WTC11 (cell line): ENCODE measurements around the gene JAKMIP1. TPM values are rescaled to one million over a fixed set of nuclear protein-coding genes. Genes with fewer than 3 reads are reported as not detected.

Source experiments
- ATAC-seq: fragments of 200-7000 bp; cut with Tn5 transposase; 2 replicates; pipeline ENCODE4 v1.10.0; 2021; ENCODE audit warnings: mild to moderate bottlenecking, moderate library complexity
- CTCF ChIA-PET: fragments of 300-600 bp; sonication (Branson Sonifier 250); formaldehyde crosslinking; loops from one replicate; lab custom pipeline; 2021; ENCODE audit warnings: antibody characterized with exemption; lab: Charles Lee
- POLR2A ChIA-PET: fragments of 350-600 bp; sonication (Branson Sonifier 250); formaldehyde crosslinking; loops from one replicate; lab custom pipeline; 2021; ENCODE audit warnings: antibody characterized with exemption; lab: Charles Lee
- DNase-seq: peaks from one replicate; pipeline ENCODE4 v3.0.0; 2021; ENCODE audit warnings: low spot score
- H3K27ac Mint-ChIP-seq: 2 replicates; pipeline ENCODE4 v1.8.0; 2021; ENCODE audit warnings: mixed read lengths
- H3K27me3 Mint-ChIP-seq: 2 replicates; pipeline ENCODE4 v1.8.0; 2021; ENCODE audit warnings: low read depth, mild to moderate bottlenecking, moderate library complexity, mixed read lengths
- H3K36me3 Mint-ChIP-seq: 2 replicates; pipeline ENCODE4 v1.8.0; 2021; ENCODE audit warnings: mixed read lengths
- H3K4me1 Mint-ChIP-seq: 2 replicates; pipeline ENCODE4 v1.8.0; 2022; ENCODE audit warnings: mixed read lengths
- H3K4me3 Mint-ChIP-seq: 2 replicates; pipeline ENCODE4 v1.8.0; 2021; ENCODE audit warnings: mild to moderate bottlenecking, moderate library complexity, mixed read lengths
- H3K9me3 Mint-ChIP-seq: 2 replicates; pipeline ENCODE4 v1.8.0; 2021; ENCODE audit warnings: mixed read lengths
- CBFB ChIP-seq: sonication (generic); formaldehyde crosslinking; IDR thresholded peaks from 2 replicates; pipeline ENCODE4 v1.8.1; 2022; ENCODE audit warnings: mild to moderate bottlenecking, low read depth, missing genetic modification reagents
- ELF4 ChIP-seq: sonication (generic); formaldehyde crosslinking; IDR thresholded peaks from 2 replicates; pipeline ENCODE4 v1.8.1; 2022; ENCODE audit warnings: low read depth, mild to moderate bottlenecking, moderate library complexity, missing genetic modification reagents
- FOXK1 ChIP-seq: sonication (generic); formaldehyde crosslinking; IDR thresholded peaks from 2 replicates; pipeline ENCODE4 v1.8.0; 2022; ENCODE audit warnings: mild to moderate bottlenecking, moderate library complexity, missing genetic modification reagents
- HMGA2 ChIP-seq: fragments of 250-450 bp; sonication (Bioruptor Pico); IDR thresholded peaks from 2 replicates; pipeline ENCODE4 v1.4.0; 2021; ENCODE audit warnings: mild to moderate bottlenecking, moderate library complexity
- JAZF1 ChIP-seq: fragments of 250-450 bp; sonication (Bioruptor Pico); IDR thresholded peaks from 2 replicates; pipeline ENCODE4 v1.9.0; 2021; ENCODE audit warnings: moderate library complexity, mild to moderate bottlenecking, inconsistent platforms
- JUN ChIP-seq: sonication (generic); formaldehyde crosslinking; IDR thresholded peaks from 2 replicates; pipeline ENCODE4 v1.8.0; 2023; ENCODE audit warnings: mild to moderate bottlenecking, missing genetic modification reagents
- MYBL2 ChIP-seq: sonication (generic); formaldehyde crosslinking; IDR thresholded peaks from 2 replicates; pipeline ENCODE4 v1.8.1; 2023; ENCODE audit warnings: mild to moderate bottlenecking, moderate library complexity, missing genetic modification reagents
- NFE2L1 ChIP-seq: sonication (generic); formaldehyde crosslinking; IDR thresholded peaks from 2 replicates; pipeline ENCODE4 v1.8.1; 2023; ENCODE audit warnings: missing genetic modification reagents
- NR1H2 ChIP-seq: sonication (generic); formaldehyde crosslinking; IDR thresholded peaks from 2 replicates; pipeline ENCODE4 v1.9.0; 2021; ENCODE audit warnings: mild to moderate bottlenecking, moderate library complexity, missing genetic modification reagents
- NR2C2 ChIP-seq: sonication (generic); formaldehyde crosslinking; IDR thresholded peaks from 2 replicates; pipeline ENCODE4 v1.8.0; 2022; ENCODE audit warnings: mild to moderate bottlenecking, missing genetic modification reagents
- PREB ChIP-seq: sonication (generic); formaldehyde crosslinking; IDR thresholded peaks from 2 replicates; pipeline ENCODE4 v1.8.1; 2022; ENCODE audit warnings: mild to moderate bottlenecking, missing genetic modification reagents, moderate library complexity, borderline replicate concordance
- SOX15 ChIP-seq: fragments of 250-450 bp; sonication (Bioruptor Pico); IDR thresholded peaks from 2 replicates; pipeline ENCODE4 v1.9.0; 2021; ENCODE audit warnings: mild to moderate bottlenecking
- STAT6 ChIP-seq: sonication (generic); formaldehyde crosslinking; conservative IDR thresholded peaks from 2 replicates; pipeline ENCODE4 v1.8.1; 2023; ENCODE audit warnings: mild to moderate bottlenecking, low read depth, missing genetic modification reagents, moderate library complexity
- USF2 ChIP-seq: sonication (generic); formaldehyde crosslinking; IDR thresholded peaks from 2 replicates; pipeline ENCODE4 v1.8.1; 2023; ENCODE audit warnings: mild to moderate bottlenecking, missing genetic modification reagents, moderate library complexity
- ZNF219 ChIP-seq: sonication (generic); formaldehyde crosslinking; IDR thresholded peaks from 2 replicates; pipeline ENCODE4 v1.8.0; 2023; ENCODE audit warnings: missing genetic modification reagents, mild to moderate bottlenecking, borderline replicate concordance
- ZNF232 ChIP-seq: sonication (generic); formaldehyde crosslinking; IDR thresholded peaks from 2 replicates; pipeline ENCODE4 v1.8.0; 2022; ENCODE audit warnings: mild to moderate bottlenecking, missing genetic modification reagents
- ZNF317 ChIP-seq: sonication (generic); formaldehyde crosslinking; IDR thresholded peaks from 2 replicates; pipeline ENCODE4 v1.8.1; 2023; ENCODE audit warnings: low read depth, mild to moderate bottlenecking, moderate library complexity, missing genetic modification reagents, borderline replicate concordance
- ZNF671 ChIP-seq: fragments of 250-450 bp; sonication (Bioruptor Pico); IDR thresholded peaks from 2 replicates; pipeline ENCODE4 v1.8.0; 2021; ENCODE audit warnings: mild to moderate bottlenecking
- total RNA-seq: library from RNA; stranded (reverse); gene quantifications from 3 replicates; pipeline ENCODE4 v1.2.3, GENCODE V29; 2021
- TF ChIP-seq, protein P1 (sequence below): sonication (generic); formaldehyde crosslinking; IDR thresholded peaks from 2 replicates; pipeline ENCODE4 v1.8.0; 2023; ENCODE audit warnings: mild to moderate bottlenecking, missing genetic modification reagents
- TF ChIP-seq, protein P2 (sequence below): sonication (generic); formaldehyde crosslinking; IDR thresholded peaks from 2 replicates; pipeline ENCODE4 v1.8.1; 2022; ENCODE audit warnings: mild to moderate bottlenecking, moderate library complexity, missing genetic modification reagents
- TF ChIP-seq, protein P3 (sequence below): sonication (generic); formaldehyde crosslinking; IDR thresholded peaks from 2 replicates; pipeline ENCODE4 v1.8.0; 2022; ENCODE audit warnings: mild to moderate bottlenecking, missing genetic modification reagents
- TF ChIP-seq, protein P4 (sequence below): sonication (generic); formaldehyde crosslinking; IDR thresholded peaks from 2 replicates; pipeline ENCODE4 v1.8.0; 2023; ENCODE audit warnings: missing genetic modification reagents, mild to moderate bottlenecking, borderline replicate concordance

JAKMIP1 gene
- total RNA-seq, 1 experiment from 2014 or later: 4.0 TPM

- Mint-ChIP-seq H3K4me3 (no peak overlapping the region), H3K27ac (no peak overlapping the region), H3K36me3 (no peaks in the 10 kb centered on the region), H3K4me1 (peaks cover 13% of the 10 kb centered on the region), H3K27me3 (no peaks in the 10 kb centered on the region; the same call in 1 of the 2 replicates), H3K9me3 (no peaks in the 10 kb centered on the region)
- ChIA-PET CTCF (interaction anchor here (1.2 to 2.3 kb wide), 4 partner anchors 15 to 304 kb away, joined by 3 to 7 read pairs (median 5); no protein-coding TSS in a partner anchor), POLR2A (interaction anchor here (0.6 kb wide), 2 partner anchors 439 to 572 kb away, joined by 3 to 5 read pairs; no protein-coding TSS in a partner anchor)
- DNase-seq: no peak
- ATAC-seq: no peak
- TF ChIP-seq HMGA2 (CRISPR knock-in tag) (no peak), NR1H2 (CRISPR knock-in tag) (no peak), NR2C2 (no peak), STAT6 (no peak), ZNF671 (CRISPR knock-in tag) (no peak), CBFB (CRISPR knock-in tag) (no peak), ZNF317 (CRISPR knock-in tag) (no peak), ELF4 (CRISPR knock-in tag) (no peak), MYBL2 (CRISPR knock-in tag) (no peak), FOXK1 (no peak), PREB (CRISPR knock-in tag) (no peak), ZNF232 (no peak)
Observed at GRCh38 chr4:6027392-6027791, 173.0 kb downstream of the JAKMIP1 start.

DNA sequence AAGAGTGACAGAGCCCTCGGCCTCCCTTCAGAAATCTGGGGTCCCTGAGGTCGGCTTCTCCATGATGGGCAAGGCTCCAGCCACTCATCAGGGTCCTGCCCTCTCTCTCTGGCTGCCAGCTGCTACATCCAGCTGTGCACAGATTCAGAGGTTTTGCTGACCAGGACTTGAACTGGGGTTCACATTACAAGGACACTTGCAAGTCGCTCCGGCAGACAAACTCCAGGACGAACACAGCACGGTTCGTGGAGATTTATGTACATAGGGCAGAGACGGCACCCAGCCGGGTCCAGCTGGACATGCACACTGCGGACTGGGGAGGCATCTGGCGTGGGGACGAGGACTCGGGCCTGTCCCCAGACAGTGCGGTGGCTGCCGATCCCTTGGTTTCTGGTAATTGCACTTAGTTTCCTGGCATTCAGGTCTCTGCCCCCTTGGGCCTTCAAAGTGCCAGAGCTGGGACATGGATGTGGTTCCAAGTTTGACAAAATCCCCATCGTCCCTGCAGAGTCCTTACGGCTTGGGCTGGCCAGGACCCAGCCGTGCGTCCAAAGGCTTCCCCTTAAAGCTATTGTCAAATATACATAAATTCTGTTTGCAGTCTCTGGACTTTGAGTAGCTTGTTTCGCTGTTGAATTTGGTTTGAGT is 175.9 kb downstream of the JAKMIP1 start:
- Mint-ChIP-seq H3K9me3 (no peaks in the 10 kb centered on the region), H3K27me3 (no peaks in the 10 kb centered on the region; the same call in 1 of the 2 replicates), H3K4me1 (peaks cover 16% of the 10 kb centered on the region), H3K27ac (no peak overlapping the region), H3K36me3 (no peaks in the 10 kb centered on the region), H3K4me3 (no peak overlapping the region)
- DNase-seq (no peak), ATAC-seq (no peak)
- ChIA-PET CTCF (interaction anchor here (1.1 to 1.8 kb wide), 2 partner anchors 26 to 63 kb away, joined by 3 to 4 read pairs; no protein-coding TSS in a partner anchor), POLR2A (no interaction called here)
- TF ChIP-seq ZNF219 (CRISPR knock-in tag): no peak
- TF ChIP-seq, protein P1, sequence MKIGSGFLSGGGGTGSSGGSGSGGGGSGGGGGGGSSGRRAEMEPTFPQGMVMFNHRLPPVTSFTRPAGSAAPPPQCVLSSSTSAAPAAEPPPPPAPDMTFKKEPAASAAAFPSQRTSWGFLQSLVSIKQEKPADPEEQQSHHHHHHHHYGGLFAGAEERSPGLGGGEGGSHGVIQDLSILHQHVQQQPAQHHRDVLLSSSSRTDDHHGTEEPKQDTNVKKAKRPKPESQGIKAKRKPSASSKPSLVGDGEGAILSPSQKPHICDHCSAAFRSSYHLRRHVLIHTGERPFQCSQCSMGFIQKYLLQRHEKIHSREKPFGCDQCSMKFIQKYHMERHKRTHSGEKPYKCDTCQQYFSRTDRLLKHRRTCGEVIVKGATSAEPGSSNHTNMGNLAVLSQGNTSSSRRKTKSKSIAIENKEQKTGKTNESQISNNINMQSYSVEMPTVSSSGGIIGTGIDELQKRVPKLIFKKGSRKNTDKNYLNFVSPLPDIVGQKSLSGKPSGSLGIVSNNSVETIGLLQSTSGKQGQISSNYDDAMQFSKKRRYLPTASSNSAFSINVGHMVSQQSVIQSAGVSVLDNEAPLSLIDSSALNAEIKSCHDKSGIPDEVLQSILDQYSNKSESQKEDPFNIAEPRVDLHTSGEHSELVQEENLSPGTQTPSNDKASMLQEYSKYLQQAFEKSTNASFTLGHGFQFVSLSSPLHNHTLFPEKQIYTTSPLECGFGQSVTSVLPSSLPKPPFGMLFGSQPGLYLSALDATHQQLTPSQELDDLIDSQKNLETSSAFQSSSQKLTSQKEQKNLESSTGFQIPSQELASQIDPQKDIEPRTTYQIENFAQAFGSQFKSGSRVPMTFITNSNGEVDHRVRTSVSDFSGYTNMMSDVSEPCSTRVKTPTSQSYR (CRISPR knock-in tag): no peak
- TF ChIP-seq NFE2L1 (CRISPR knock-in tag): no peak
- TF ChIP-seq, protein P2, sequence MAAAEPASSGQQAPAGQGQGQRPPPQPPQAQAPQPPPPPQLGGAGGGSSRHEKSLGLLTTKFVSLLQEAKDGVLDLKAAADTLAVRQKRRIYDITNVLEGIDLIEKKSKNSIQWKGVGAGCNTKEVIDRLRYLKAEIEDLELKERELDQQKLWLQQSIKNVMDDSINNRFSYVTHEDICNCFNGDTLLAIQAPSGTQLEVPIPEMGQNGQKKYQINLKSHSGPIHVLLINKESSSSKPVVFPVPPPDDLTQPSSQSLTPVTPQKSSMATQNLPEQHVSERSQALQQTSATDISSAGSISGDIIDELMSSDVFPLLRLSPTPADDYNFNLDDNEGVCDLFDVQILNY (CRISPR knock-in tag): no peak
- no peak for TF ChIP-seq FOXK1
- TF ChIP-seq, protein P3, sequence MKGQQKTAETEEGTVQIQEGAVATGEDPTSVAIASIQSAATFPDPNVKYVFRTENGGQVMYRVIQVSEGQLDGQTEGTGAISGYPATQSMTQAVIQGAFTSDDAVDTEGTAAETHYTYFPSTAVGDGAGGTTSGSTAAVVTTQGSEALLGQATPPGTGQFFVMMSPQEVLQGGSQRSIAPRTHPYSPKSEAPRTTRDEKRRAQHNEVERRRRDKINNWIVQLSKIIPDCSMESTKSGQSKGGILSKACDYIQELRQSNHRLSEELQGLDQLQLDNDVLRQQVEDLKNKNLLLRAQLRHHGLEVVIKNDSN (CRISPR knock-in tag): no peak
- no peak for TF ChIP-seq HMGA2 (CRISPR knock-in tag)
- TF ChIP-seq, protein P4, sequence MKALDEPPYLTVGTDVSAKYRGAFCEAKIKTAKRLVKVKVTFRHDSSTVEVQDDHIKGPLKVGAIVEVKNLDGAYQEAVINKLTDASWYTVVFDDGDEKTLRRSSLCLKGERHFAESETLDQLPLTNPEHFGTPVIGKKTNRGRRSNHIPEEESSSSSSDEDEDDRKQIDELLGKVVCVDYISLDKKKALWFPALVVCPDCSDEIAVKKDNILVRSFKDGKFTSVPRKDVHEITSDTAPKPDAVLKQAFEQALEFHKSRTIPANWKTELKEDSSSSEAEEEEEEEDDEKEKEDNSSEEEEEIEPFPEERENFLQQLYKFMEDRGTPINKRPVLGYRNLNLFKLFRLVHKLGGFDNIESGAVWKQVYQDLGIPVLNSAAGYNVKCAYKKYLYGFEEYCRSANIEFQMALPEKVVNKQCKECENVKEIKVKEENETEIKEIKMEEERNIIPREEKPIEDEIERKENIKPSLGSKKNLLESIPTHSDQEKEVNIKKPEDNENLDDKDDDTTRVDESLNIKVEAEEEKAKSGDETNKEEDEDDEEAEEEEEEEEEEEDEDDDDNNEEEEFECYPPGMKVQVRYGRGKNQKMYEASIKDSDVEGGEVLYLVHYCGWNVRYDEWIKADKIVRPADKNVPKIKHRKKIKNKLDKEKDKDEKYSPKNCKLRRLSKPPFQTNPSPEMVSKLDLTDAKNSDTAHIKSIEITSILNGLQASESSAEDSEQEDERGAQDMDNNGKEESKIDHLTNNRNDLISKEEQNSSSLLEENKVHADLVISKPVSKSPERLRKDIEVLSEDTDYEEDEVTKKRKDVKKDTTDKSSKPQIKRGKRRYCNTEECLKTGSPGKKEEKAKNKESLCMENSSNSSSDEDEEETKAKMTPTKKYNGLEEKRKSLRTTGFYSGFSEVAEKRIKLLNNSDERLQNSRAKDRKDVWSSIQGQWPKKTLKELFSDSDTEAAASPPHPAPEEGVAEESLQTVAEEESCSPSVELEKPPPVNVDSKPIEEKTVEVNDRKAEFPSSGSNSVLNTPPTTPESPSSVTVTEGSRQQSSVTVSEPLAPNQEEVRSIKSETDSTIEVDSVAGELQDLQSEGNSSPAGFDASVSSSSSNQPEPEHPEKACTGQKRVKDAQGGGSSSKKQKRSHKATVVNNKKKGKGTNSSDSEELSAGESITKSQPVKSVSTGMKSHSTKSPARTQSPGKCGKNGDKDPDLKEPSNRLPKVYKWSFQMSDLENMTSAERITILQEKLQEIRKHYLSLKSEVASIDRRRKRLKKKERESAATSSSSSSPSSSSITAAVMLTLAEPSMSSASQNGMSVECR (CRISPR knock-in tag): no peak
- no peak for TF ChIP-seq JUN (CRISPR knock-in tag)
- TF ChIP-seq SOX15 (CRISPR knock-in tag): no peak
- no peak for TF ChIP-seq JAZF1 (CRISPR knock-in tag)
- no peak for TF ChIP-seq USF2 (CRISPR knock-in tag)
